Lower leg skin (tissue), 4 donors: ENCODE results near the gene IGSF21. TPM values are rescaled to one million over a fixed set of nuclear protein-coding genes. Genes with fewer than 3 reads are reported as not detected.

Source experiments
- DNase-seq, 2 donors: peaks; one replicate each; pipeline ENCODE4 v3.0.0-alpha.2; 2019; ENCODE audit warnings: low spot score in 2 of 2
- H3K4me3 ChIP-seq: fragments of 200-600 bp; sonication (generic); 2 replicates; pipeline ENCODE4 v1.5.1; 2017; ENCODE audit warnings: mild to moderate bottlenecking, low read depth; ENCODE audit not compliant: poor library complexity, severe bottlenecking
- CTCF ChIP-seq, 3 donors: fragments of 450-650 bp; IDR thresholded peaks; one replicate each; pipeline ENCODE4 v1.5.1; 2016; ENCODE audit warnings: antibody characterized with exemption in 3 of 3, mild to moderate bottlenecking in 3 of 3, moderate library complexity in 2 of 3
- POLR2A ChIP-seq, 2 donors: fragments of 450-650 bp; IDR thresholded peaks; one replicate each; pipeline ENCODE4 v1.6.1; 2016 to 2017; ENCODE audit warnings: antibody characterized with exemption in 2 of 2, mild to moderate bottlenecking in 1 of 2, moderate library complexity in 1 of 2
- WGBS, 2 donors: methylation state at CpG; one replicate each; pipeline ENCODE4 v1.1.5; 2018; 5-methylcytosine and 5-hydroxymethylcytosine counted together
- intact Hi-C: fragments of 100-400 bp; cut with DNase I; formaldehyde crosslinking; loops from one replicate; pipeline ENCODE4 v1.15.0; 2023; ENCODE audit warnings: low total_unique reads
- total RNA-seq, 4 donors: library from RNA; depleted of rRNA; stranded (reverse); fragments of >200 nt; gene quantifications; one replicate each; pipeline ENCODE4 v1.1.0, GENCODE V29; 2016

IGSF21 gene
- total RNA-seq, 4 donors from 2014 or later = 0.66 to 3.0 (median 1.3) TPM

- no peak for TF ChIP-seq POLR2A (IDR thresholded peaks at IDR 0.05)
- TF ChIP-seq CTCF (IDR thresholded peaks at IDR 0.05) = no peak
- DNase-seq = no peak
- 28% methylated on average over 9 of the region's 9 CpGs for WGBS, 2 donors
- no peak overlapping the region for H3K4me3 ChIP-seq
- intact Hi-C loops = no loop called here
Observed at GRCh38 chr1:18385239-18385790, 277.7 kb downstream of the IGSF21 start.

DNA sequence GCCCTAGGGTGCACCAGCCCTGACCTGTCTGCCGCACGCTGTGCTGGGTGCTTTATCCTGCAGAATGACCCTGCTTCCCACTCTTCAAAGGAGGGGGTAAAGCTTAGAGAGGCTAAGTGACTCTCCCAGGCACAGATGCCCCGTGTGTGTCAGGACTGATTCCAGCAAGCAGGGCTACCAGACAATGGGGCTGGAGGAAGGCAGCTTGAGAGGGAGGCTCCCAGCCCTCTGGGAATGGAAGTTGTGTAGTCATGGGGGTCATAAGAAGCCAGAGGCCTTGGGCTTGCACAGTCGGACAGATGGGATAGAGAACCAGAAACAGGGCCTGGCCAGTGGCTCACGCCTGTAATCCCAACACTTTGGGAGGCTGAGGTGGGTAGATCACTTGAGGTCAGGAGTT, 279.0 kb downstream of the IGSF21 start:
- WGBS, 2 donors = 91 to 95% methylated on average over 5 of the region's 5 CpGs

GRCh38 chr1:18387307-18387706, 279.7 kb downstream of the IGSF21 start:
- intact Hi-C loops = no loop called here
- TF ChIP-seq CTCF (IDR thresholded peaks at IDR 0.05) (no peak), POLR2A (IDR thresholded peaks at IDR 0.05) (no peak)
- 85 to 87% methylated on average over 6 of the region's 6 CpGs for WGBS, 2 donors
- no peak overlapping the region for H3K4me3 ChIP-seq
- DNase-seq = no peak

More for the DNA sequence above, 279.0 kb downstream of the IGSF21 start:
- TF ChIP-seq POLR2A (IDR thresholded peaks at IDR 0.05) (no peak), CTCF (IDR thresholded peaks at IDR 0.05) (no peak)
- DNase-seq = no peak
- intact Hi-C loops = no loop called here
- H3K4me3 ChIP-seq = no peak overlapping the region

GRCh38 chr1:18390953-18391352, 283.4 kb downstream of the IGSF21 start:
- DNase-seq = no peak
- no peak overlapping the region for H3K4me3 ChIP-seq
- intact Hi-C loops = no loop called here
- TF ChIP-seq POLR2A (IDR thresholded peaks at IDR 0.05) = no peak
- no peak for TF ChIP-seq CTCF (IDR thresholded peaks at IDR 0.05)
- 77 to 81% methylated on average over 11 of the region's 11 CpGs for WGBS, 2 donors

GRCh38 chr1:18394563-18395156, 287.1 kb downstream of the IGSF21 start:
- intact Hi-C loops = no loop called here
- H3K4me3 ChIP-seq = no peak overlapping the region
- 84 to 91% methylated on average over 9 of the region's 9 CpGs for WGBS, 2 donors
- no peak for DNase-seq
- TF ChIP-seq CTCF (IDR thresholded peaks at IDR 0.05) = no peak
- no peak for TF ChIP-seq POLR2A (IDR thresholded peaks at IDR 0.05)
